ENCODE results near the gene SMARCB1.

GRCh38 chr22:23833911-23834317, 47.1 kb downstream of the SMARCB1 start:
- TF ChIP-seq POLR2A (IDR thresholded peaks at IDR 0.05) (no peak), CTCF (IDR thresholded peaks at IDR 0.05) (no peak)
